ENCODE data around the gene MT1B. TPM values are rescaled to one million over a fixed set of nuclear protein-coding genes. Genes with fewer than 3 reads are reported as not detected.

Gene MT1B
- total and polyA plus RNA-seq, 2 of the 13 experiments (the other 11 are each of a cell fraction or from before 2014, with no cell fraction given): 0.89 TPM; not detected in 1

- TF ChIP-seq NFAT5 (CRISPR knock-in tag; IDR thresholded peaks at IDR 0.05): no peak
- peak; percentile 33; the same call in 1 of the 2 replicates for TF ChIP-seq ZNF691 (CRISPR knock-in tag; IDR thresholded peaks at IDR 0.05; ENCODE audit: borderline replicate concordance, low read depth)
- TF ChIP-seq CTCF (CRISPR knock-in tag; IDR thresholded peaks at IDR 0.05): 0 out of 2 replicates have a peak, but pooled peaks have one; percentile 9
- no peak for TF ChIP-seq ATF7 (IDR thresholded peaks at IDR 0.05)
- peak; percentile 40; the same call in 1 of the 2 replicates for TF ChIP-seq ATF7 (CRISPR knock-in tag; IDR thresholded peaks at IDR 0.05)
- peak; percentile 47; the same call in 1 of the 2 replicates for TF ChIP-seq HIC2 (CRISPR knock-in tag; IDR thresholded peaks at IDR 0.05; ENCODE audit: low read depth)
These were observed 42.7 kb upstream of the MT1B start (continued) for GRCh38 chr16:56608876-56609462.
